NCI-H774 (cell line): ENCODE results near the gene STN1.

Experiments
- DNase-seq: peaks from one replicate; lab custom pipeline; 2025; lab: John Stamatoyannopoulos, UW

Gene STN1

DNA sequence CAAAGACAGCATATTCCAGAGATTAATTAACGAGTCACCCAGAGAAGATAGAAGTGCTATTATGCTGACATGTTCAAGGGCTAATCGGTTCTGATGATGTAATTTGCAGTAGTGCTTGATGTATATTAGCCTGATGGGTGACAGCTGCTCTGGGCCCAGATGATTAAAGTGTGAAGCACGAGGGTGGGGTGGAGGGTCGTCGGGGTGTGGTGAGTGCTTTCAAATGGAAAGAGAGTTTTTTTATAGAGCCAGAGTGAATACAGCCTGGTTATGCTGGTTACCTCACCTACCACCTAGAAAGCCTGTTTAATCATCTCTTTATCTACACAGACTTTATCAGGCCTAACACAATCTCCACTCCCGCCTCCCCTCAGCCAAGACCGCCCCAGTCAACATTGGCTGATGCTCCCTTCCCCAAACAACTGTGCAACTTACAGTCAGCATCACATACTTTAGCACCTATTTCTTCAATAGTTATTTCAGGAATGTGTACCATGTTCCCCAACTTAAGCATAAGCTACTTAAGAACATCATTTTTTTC is 11.5 kb upstream of the STN1 start:
- no peak for DNase-seq

DNA sequence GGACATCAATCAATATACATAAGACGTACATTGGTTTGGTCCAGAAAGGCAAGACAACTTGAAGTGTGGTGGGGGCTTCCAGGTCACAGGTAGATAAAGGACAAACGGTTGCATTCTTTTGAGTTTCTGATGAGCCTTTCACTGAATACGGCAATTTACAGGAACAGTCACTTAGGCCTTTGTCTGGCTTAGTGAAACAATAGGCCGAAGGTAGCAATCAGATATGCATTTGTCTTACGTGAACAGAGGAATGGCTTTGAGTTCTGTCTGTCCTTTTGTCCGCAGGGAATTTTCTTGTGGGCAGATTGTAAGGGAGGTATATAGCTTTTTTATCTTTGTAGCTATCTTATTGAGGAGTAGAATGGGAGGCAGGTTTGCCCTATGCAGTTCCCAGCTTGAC is 10.8 kb upstream of the STN1 start:
- no peak for DNase-seq

DNA sequence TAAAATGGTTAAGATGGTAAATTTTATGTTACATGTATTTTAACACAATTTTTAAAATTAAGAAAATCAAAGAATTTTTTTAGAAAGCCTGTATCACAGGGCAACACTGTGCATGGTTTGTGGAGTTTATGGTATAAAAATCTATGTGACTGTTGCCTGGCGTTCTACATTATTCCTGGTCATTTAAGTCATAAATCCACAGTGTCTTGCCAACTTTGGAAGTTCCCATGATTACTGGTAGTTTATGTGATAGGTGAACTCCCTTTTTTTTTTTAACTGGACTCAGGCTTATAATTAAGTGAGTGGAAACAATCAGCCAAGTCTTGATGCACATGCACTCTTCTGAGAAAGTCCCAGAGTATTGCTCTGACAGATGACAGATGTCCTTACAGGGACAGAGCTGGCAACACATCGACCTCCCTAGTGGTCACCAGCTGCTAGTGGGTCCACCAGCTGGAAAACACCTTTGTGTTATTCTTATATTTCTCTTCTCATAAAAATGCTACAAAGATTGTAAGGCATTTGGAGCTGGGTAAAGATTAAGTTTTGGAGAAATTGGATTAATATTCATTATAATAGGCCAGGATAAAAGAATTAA is 8.8 kb upstream of the STN1 start:
- no peak for DNase-seq

DNA sequence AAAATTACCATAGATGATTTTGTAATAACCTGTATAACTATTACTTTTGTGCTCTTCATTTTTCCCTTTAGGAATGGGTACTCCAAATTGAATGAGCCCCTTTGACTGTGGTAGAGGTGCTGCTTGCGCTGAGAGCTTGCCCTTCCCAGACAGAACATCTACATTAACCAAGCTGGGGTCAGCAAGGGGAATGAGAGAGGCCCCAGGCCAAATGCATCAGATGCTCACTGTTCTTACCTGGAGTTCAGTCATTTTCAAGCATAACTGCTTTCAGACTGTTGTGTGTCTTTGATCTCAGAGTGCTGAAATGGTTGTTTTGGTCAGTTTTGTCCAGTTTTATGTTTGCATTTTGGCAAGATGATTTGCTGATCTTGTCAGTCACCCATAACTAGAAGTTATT is 7.6 kb upstream of the STN1 start:
- no peak for DNase-seq

DNA sequence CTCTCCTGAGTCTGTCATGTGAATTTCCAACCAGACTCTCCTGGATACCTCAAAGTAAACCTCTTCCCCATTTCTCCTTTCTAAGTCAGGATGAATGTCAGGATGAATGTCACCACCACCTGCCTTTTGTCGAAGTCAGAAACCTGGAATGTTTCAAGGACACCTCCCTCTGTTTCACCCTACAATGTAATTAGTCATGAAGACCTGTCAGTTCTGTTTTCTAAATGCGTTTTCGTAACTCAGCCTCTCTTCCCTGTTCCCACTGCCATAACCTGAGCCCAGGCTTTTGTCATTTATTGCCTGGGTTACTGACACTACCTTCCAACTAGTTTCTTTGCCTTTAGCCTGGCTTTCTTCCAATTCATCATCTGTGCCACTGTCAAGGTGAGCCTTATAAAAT is 5.5 kb upstream of the STN1 start:
- no peak for DNase-seq

DNA sequence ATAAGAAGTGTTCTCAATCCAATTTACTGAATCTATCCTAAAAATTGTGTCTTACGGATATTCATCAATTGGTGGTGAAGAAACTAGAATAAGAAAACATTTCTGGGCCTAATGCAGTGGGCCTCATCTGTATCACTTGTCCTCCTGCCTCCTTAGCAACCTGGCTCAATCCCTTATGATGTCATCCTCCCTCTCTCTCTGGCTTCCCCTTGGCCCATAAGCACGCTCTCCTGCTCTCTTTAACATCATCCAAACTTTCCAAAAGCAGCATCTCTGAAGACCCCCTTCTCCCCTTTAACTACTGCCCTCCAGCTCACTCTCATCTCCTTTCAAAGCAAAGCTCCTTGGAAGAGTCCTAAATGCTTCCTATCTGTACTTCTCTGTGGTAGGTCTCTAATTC is 4.7 kb upstream of the STN1 start:
- DNase-seq, result no peak

DNA sequence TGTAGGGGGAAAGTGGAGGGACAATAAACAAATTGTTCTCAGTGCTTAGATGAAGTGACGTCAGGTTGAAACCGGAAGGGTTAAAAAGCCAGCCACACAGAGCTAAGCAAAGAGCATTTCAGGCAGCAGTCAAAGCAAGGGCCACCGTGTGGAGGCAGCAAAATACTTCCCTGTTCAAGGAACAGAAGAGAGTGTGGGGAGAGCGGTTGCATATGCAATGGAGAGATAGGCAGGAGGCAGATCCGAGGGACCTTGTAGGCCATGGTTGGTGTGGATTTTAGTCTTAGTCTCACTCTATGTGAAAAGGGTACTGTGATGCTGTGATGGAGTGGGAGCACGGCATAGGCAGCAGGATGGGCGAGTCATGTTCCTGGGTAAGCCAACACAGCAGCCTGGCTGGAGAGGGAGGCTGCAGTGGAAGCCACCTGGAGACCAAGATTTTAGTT is 3.8 kb upstream of the STN1 start:
- no peak for DNase-seq

DNA sequence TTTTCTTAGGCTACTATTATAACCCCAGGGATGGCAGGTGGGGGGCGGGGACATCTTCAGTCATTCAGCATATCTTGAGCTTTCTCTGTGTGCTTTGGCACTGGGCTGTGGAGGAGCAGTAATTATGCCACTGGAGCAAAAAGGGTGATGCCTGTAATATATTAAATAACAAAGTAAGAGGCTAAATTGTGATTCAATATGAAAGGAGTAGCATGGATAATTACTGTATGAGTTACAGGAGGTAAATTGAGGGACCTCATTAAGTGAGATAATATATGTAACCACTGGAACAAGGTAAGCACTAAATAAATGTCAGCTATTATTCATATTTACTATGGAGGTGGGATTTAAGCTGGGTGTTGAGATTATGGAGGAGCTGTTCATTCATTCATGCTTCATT is 3.3 kb upstream of the STN1 start:
- DNase-seq, result no peak

DNA sequence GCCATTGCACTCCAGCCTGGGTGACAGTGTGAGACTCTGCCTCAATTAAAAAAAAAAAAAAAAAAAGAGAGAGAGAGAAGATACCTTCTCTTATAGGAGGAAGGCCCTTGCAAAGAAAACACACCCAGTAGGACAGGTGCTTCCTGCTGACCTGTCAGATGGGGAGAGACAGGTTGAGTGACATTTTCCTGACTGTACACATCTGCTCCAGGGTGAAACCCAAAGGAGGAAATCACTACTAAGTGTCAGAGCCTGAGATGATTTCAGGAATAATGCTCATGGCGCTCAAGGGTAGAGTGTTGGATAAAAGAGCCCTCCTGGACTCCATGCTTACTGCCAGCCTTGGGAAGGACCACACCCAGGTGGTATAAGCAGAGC is 1.7 kb upstream of the STN1 start:
- no peak for DNase-seq

DNA sequence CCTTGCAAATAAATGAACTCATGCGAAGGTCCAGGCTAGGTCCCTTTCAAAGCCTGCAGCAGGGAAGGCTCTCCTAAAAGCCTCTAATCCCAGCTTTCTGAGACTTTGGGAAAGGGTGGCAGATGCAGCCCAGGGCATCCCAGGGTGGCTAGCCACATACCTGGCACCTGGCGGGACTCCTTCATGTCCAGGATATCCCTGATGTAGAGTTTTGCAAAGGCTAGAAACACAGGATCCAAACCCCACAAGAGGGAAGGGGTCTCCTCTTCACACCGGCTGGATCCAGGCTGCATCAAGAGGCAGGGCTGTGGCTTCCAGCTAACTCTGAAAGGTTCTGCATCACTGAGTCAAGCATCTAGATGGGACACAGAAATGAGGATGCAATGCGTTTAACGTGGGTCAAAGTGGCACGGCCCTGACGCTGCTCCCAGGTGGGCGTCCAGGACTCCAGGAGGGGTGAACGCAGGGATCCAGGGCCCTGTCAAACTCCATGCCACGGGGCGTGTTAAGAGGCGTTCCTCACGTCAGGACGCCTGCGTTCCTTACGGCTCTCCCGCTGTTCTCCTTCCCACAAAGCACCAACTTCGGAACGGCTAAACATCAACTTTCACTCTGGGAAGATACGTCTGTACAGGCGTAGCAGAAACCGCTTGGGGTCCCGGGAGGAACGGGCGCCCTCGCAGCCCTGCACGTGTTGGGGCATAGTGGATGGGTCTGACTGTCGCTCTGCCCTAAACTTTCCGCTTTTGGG is 507 bp downstream of the STN1 start:
- DNase-seq, result no peak

DNA sequence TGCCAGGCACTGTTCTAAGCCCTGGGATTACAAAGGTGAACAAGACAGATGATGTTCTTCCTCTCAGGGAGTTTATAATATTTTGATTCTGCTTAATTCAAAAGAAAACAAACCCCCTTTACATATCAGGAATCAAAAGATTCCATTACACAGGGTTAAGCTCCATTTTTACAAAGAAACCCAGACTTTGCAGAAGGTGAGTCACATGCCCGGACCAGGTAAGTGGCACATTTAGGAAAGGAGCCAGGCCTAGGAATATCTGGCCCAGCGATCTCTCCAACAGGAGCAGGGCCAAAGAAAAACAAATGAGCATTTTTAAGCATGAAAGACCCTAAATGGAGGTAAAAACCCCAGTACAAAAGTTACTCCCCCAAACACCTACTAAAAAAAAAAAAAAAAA is 1.1 kb downstream of the STN1 start:
- DNase-seq, result no peak

DNA sequence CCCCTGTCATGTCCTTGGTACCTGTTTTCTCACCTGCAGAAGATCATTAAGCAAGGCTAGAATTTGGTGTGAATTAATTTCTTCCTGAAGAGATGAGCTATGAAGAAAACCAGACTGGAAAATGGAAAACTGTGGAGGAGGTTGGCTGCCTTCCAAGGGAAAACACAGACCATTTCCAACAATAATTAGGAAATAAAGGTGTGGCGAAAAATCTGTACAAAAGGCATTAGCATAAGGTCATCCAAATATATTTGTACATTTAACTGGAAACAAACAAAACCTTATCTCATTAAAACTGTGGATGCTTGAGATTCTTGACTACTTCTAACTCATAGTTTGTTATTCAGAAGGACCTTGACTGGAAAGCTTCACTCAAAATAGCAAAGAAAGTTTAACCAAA is 1.7 kb downstream of the STN1 start:
- DNase-seq, result no peak

DNA sequence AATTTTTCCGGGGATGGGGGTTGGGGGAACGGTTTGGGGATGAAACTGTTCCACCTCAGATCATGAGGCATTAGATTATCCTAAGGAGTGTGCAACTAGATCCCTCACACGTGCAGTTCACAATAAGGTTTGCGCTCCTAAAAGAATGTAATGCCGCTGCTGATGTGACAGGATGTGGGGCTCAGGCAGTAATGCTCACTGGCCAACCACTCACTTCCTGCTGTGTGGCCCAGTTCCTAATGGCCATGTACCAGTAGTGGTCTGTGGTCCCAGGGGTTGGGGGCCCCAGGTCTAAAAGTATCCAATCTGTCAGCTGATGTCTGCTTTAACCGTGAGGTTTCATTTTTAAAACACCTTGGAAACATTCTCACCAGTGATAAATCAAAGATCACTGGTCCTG is 2.2 kb downstream of the STN1 start:
- DNase-seq, result no peak

DNA sequence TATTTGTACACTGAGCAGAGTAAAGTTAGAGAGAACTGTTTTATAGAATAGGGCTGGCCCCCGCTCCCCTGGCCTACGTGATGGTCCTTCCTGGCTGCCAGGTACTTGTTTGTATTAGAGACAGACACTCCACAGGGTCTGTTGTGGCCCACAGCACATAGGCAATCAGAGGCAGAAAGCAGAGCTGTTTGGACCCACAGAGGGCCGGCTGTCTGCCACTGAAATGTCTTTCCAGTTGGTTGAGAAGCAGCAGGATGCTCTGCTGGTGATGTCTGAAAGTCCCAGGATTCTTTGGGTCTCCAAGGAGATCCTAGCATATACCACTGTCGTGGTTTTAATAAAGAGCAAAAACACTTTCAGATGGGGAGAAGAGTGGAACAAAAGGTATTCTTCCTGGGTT is 5.2 kb downstream of the STN1 start:
- no peak for DNase-seq

DNA sequence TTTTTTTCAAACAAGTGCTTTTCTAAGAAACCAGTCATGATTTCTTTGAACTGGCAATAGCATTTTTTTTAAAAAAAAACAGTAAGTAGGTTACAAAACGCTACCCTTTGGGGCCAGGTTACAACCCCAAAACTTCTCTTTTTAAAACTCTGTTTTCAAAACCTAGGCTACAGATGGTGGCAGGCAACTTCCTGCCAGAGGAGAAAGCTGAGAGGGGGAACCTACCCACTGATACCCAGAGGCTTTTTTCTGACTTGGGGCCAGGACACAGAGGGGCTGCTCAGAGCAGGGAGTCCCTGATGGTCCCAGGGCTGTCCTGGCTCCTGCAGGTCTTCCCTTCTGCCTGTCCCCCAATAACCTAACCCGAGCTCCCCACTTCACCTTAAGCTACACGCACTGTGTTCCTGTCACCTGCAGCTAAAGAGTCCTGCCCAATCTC is 6.9 kb downstream of the STN1 start:
- no peak for DNase-seq

DNA sequence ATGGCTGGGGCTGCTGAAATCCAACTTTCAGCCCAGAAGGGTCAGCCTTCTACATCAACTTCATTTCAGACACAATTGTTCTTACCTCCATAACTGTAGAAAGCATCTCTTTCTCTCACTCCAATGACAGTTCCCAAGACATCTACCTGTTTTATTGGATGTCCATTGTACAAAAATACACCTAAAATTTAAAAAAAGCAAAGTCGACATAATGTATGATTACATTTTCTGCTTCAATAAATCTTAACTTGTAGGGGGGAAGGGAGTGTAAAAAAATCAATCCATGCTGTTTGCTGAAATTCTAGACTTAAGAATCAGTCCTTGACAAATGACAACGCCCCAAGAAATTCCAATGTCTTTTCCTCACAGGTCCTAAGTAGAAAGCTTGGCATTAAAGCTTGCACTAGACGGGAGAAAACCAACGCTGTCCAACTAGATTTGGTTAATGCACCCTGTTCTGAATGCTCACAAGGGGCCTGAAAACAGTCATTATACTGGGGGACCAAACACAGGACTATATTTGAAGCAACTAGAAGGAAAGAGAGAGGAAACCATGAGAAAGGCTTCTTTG is 7.5 kb downstream of the STN1 start:
- DNase-seq, result no peak

DNA sequence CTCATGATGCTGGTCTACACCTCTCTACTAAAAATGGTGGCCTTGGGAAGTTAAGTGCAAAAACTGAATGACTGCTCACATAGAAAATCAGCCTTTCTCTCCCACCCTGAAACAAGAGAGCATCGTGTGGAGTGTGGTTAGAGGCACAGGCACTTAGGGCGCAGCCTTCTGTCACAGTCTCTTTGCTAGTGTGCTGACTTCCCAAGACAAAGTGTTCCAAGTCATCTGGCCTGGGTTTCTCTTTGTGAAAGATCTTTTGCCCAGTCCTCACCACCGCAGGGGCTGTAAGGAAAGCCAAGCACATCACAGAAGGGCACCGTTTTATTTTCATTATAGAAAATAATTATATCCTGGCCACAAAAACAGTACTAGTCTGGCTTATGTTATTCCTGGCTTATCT is 12.5 kb downstream of the STN1 start:
- no peak for DNase-seq

DNA sequence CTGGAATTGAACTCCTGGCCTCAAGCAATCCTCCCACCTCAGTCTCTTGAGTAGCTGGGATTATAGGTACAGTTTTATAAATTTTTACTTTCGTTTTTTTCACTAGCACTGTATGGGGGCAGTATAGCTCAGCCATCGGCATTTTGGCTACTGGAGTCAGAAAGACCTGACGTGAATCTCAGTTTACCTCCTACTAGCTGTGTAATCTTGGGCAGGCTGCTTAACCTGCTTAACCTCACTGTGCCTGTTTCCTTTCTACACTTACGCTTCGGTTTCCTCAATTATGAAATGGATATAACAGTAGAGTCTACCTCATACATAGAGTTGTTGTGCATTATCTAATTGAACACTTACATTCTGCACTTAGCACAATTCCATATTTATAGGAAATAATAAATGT is 16.7 kb downstream of the STN1 start:
- DNase-seq, result no peak

DNA sequence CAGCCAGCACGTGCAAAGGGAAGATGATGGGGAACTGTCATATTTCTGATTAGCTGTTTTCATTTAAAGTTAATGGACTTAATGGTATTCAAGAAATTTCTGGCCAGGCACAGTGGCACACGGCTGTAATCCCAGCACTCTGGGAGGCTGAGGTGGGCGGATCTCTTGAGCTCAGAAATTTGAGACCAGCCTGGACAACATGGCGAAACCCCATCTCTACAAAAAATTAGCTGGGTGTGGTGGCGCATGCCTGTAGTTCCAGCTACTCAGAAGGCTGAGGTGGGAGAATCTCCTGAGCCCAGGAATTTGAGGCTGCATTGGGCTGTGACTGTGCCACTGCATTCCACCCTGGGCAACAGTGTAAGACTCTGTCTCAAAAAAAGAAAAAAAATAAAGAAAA is 18.7 kb downstream of the STN1 start:
- DNase-seq, result no peak

DNA sequence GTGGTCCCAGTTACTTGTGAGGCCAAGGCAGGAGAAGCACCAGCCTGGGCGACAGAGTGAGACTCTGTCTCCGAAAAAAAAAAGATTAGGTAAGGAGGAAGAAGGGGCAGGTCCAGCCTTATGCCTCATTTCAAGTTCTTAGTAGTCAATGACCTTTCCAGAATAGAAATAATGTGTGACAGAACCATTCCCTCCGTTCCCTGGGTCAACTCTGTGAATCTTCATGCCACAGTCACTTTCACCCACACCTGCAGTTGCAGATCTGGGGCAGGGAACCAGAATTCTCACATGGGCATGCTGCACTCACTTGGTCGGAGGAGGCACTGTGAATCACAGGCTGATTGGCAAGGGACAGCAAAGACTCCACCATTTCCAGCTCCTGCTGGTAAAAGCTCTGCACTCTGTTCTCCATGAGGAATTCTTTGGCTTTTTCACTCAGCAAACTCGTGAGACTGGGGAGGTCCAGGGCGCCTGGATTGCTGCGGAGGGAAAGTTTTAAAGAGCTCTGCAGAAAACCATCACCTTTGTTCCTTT is 20.7 kb downstream of the STN1 start:
- DNase-seq, result no peak

DNA sequence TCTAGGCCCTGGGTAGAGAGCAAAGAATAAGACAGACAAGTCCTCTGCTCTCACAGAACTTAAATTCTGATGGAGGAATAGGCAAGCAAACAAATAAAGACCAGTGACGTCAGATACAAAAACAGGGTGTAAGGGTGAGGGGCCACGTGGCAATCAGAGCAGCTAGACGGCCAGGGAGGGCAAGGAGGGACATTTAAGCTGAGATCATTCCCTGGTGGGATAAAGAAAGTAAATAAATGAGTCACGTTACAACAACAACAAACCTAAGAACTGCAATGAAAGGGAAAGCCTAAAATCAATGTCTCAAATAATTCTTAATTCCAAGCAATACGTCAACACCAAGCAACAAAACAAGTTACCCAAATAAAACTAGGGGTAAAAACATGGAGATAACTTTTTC is 21.8 kb downstream of the STN1 start:
- no peak for DNase-seq

DNA sequence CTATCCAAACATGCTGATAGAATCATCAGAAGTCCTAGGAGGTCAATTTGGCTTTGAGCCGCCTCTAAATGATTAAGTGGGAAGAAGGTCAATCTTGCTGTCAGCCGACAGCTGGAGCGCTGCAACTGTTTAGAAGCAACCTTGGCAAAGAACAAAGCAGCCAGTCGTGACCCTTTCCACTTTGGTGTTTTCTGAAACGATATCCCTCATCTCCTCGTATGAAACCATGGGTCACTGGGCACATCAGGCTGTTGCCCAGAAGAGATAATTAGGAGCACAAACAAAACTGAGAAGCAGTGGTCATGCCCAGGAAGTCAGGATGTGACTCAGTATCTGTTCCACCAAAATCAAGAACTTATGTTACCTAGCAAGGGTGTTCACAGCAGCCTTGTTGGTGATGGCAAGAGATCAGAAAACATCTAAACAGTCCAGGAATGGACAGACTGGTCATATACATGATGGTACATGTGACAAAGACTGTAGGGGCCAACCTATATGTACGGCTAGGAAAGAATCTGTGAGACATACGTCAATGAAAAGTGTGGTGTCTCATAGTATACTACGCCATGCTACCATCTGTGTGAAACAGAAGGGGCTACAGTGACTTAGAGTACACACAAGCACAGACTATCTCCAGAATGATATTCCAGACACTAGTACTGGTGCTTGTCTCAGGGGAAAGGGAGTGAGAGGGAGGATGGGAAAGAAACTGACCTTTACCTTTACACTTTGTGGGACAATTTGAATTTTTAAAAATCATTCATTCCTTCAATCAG is 22.4 kb downstream of the STN1 start:
- no peak for DNase-seq
